ENCODE measurements around the gene NBEAL2.

Gene NBEAL2

GRCh38 chr3:46955157-46955556, 24.3 kb upstream of the NBEAL2 start:
- no peak for TF ChIP-seq CTCF (IDR thresholded peaks at IDR 0.05; ENCODE audit: control extremely low read depth, extremely low read depth, low read depth, missing control alignments)
- ChIA-PET POLR2A (no interaction called here), CTCF (interaction anchor here (1.5 to 1.7 kb wide), 3 partner anchors 19 to 60 kb away, joined by 4 to 6 read pairs (median 4); no protein-coding TSS in a partner anchor)
- DNase-seq (ENCODE audit: extremely low spot score): no peak

- DNase-seq (ENCODE audit: extremely low spot score): no peak
- ChIA-PET CTCF (interaction anchor here (1.5 to 1.9 kb wide), 4 partner anchors 9 to 46 kb away, joined by 4 to 14 read pairs (median 5); no protein-coding TSS in a partner anchor), POLR2A (interaction anchor here (0.8 kb wide), 1 partner anchor 11 kb away, joined by 7 read pairs; no protein-coding TSS in a partner anchor)
- TF ChIP-seq CTCF (IDR thresholded peaks at IDR 0.05; ENCODE audit: control extremely low read depth, extremely low read depth, low read depth, missing control alignments): no peak
These were observed 23.6 kb upstream of the NBEAL2 start for GRCh38 chr3:46955801-46956259.

- ChIA-PET CTCF (interaction anchor here (0.7 to 2.7 kb wide), 5 partner anchors 9 to 423 kb away, joined by 3 to 14 read pairs (median 4); partner anchors contain the start of gene PTPN23), POLR2A (no interaction called here)
- no peak for TF ChIP-seq CTCF (IDR thresholded peaks at IDR 0.05; ENCODE audit: control extremely low read depth, extremely low read depth, low read depth, missing control alignments)
- DNase-seq (ENCODE audit: extremely low spot score): no peak
These were observed 22.2 kb upstream of the NBEAL2 start for GRCh38 chr3:46957092-46957820.

GRCh38 chr3:46958467-46959160, 20.9 kb upstream of the NBEAL2 start:
- ChIA-PET CTCF (interaction anchor here (0.8 to 2.7 kb wide), 10 partner anchors 7 to 49 kb away, joined by 3 to 11 read pairs (median 5); partner anchors contain the start of gene NBEAL2), POLR2A (interaction anchor here (0.7 to 0.8 kb wide), 2 partner anchors 11 to 85 kb away, joined by 3 read pairs; no protein-coding TSS in a partner anchor)
- TF ChIP-seq CTCF (IDR thresholded peaks at IDR 0.05; ENCODE audit: control extremely low read depth, extremely low read depth, low read depth, missing control alignments): no peak
- no peak for DNase-seq (ENCODE audit: extremely low spot score)

GRCh38 chr3:46959161-46959511, 20.3 kb upstream of the NBEAL2 start:
- POLR2A ChIA-PET: interaction anchor here (0.7 to 0.8 kb wide), 2 partner anchors 10 to 85 kb away, joined by 3 read pairs; no protein-coding TSS in a partner anchor
- no peak for TF ChIP-seq CTCF (IDR thresholded peaks at IDR 0.05; ENCODE audit: control extremely low read depth, extremely low read depth, low read depth, missing control alignments)
- DNase-seq (ENCODE audit: extremely low spot score): no peak
- CTCF ChIA-PET: interaction anchor here (0.8 to 2.7 kb wide), 11 partner anchors 8 to 50 kb away, joined by 3 to 11 read pairs (median 4); partner anchors contain the start of gene NBEAL2

- ChIA-PET CTCF (interaction anchor here (1.0 to 2.7 kb wide), 6 partner anchors 9 to 51 kb away, joined by 3 to 11 read pairs (median 5); partner anchors contain the start of gene NBEAL2), POLR2A (no interaction called here)
- DNase-seq (ENCODE audit: extremely low spot score): no peak
- no peak for TF ChIP-seq CTCF (IDR thresholded peaks at IDR 0.05; ENCODE audit: control extremely low read depth, extremely low read depth, low read depth, missing control alignments)
These were observed 19.3 kb upstream of the NBEAL2 start for GRCh38 chr3:46960081-46960701.

Data from GM10248 (cell line).